Left ventricle myocardium superior (tissue), 1 donor: ENCODE data around the gene C10orf143. TPM values are rescaled to one million over a fixed set of nuclear protein-coding genes. Genes with fewer than 3 reads are reported as not detected.
"Not testable (repeated sequence)": the region's sequence is repeated elsewhere in the genome, so short reads cannot be mapped to it uniquely, and the experiment has no call there.

Experiments
- ATAC-seq: fragments of 200-7000 bp; cut with Tn5 transposase; one replicate; pipeline ENCODE4 v1.9.1; 2020; ENCODE audit warnings: mild to moderate bottlenecking, moderate library complexity
- DNase-seq: peaks from one replicate; pipeline ENCODE4 v3.0.0-alpha.2; 2020
- intact Hi-C: fragments of 100-400 bp; cut with micrococcal nuclease; formaldehyde crosslinking; loops from one replicate; pipeline ENCODE4 v1.11.0; 2022
- total RNA-seq: library from RNA; stranded (reverse); fragmentation: NEBNext Ultra II Directional; extraction: Animal tissue kit (Norgen Biotek cat#: 25700); gene quantifications from one replicate; pipeline ENCODE4 v1.2.1, GENCODE V29; 2021
- donor health status: DM: no; HTN: yes; CAD: no; lungs with severe emphysema.

C10orf143 gene
- total RNA-seq, 1 donor from 2014 or later = 1.3 TPM

DNA sequence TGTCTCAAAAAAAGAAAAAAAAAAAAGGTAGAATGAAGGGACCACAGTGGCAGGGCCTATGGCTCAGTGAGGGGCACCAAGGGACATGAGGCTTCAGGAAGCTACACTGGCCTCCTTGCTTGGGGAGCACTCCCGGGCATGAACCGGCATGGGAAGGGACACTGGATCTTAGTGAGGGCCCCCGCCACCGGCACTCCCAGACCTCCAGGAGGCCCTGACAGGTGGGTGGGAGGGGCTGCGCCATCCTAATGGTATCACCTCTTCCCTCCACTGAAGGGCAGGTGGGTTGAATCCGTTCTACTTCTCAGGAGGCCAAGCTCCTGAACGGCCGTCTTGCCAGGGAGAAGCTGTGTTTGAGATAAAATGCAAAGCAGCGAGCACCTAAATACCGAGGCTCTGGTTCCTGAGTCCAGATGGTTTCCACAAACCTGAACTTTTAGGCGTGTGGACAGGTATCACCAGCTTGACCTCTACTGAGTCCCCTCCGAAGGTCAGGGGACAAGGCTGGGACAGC lies 69.8 kb downstream of the C10orf143 start:
- ATAC-seq (no peak), DNase-seq (no peak)
- intact Hi-C loops = no loop called here

DNA sequence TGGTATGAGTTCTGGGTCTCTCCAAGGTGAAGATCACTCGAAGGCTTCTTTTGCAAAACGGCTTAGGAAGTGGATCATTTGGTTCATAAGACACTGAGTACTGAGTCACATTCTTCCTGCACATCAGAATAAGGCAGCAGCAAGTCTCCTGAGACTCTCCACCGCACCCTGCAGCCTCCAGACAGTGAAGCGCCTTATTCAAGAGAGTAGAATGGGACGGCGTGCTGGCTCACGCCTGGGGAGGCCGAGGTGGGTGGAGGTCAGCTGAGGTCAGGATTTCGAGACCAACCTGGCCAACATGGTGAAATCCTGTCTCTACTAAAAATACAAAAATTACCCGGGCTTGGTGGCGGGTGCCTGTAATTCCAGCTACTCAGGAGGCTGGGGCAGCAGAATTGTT lies 70.3 kb downstream of the C10orf143 start:
- no peak for ATAC-seq
- intact Hi-C loops = no loop called here
- no peak for DNase-seq

DNA sequence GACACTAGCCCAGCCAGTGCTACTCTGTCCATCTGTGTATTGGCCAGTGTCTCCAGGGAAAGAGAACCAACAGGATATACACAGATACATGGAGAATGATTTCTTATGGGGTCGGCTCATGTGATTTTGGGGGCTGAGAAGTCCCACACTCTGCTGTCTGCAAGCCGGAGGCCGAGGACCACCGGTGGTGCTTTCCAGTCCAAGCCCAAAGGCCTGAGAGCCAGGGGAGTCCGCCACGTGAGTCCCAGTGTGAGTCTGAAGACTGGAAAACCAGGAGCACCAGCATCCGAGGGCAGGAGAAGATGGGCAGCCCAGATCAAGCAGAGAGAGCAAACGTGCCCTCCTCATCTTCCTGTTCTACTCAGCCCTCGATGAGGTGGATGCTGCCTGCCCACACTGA lies 71.5 kb downstream of the C10orf143 start:
- DNase-seq (no peak), ATAC-seq (no peak)
- intact Hi-C loops = no loop called here

DNA sequence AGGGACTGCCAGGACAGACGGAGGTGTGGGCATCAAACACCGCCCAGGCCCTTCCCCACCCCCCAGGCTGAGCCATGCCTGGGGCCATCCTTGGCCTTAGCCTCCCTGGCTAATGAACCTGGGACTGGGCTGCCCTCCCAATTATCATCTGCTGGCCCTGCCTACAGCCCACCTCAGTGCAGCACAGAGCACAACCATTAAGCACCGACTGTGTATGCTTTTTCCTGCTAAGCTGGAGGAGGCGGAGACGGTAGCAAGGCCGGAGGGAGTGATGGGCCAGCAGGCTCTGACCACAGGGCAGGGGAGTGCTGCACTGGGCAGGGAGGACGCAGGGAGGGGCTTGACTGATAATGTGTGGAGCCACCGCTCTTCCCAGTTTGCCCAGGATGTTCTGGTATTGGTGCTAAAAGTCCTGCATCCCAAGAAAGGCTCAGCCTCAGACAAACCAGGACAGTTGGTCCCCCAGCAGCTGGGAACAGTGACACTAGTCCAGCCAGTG lies 72.0 kb downstream of the C10orf143 start:
- DNase-seq (no peak), ATAC-seq (no peak)
- intact Hi-C loops = no loop called here

DNA sequence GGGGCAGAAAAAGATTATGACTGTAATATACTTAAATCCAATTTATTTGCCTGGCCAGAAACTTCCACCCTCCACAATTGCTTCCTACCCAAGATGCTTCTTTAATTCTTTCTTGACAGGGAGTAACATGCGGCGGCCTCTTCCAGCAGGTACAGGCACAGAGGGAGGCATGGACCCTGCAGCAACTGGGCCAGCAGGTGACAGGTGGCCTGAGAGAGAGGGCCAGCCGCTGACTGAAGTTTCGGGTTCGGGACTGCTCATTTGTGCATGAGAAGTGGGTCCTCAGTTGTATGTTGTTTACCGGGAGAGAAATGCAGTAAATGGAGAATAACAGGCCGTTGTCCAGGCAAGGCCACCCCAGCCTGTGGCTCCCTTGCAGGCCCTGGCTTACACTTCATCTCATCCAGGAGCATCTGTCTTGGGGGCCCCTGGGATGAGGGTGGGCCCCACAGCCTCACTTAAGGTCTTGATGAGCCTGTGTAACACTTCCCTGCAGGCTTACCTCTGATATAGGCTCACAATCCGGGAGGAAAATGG lies 72.5 kb downstream of the C10orf143 start:
- intact Hi-C loops = no loop called here
- no peak for ATAC-seq

DNA sequence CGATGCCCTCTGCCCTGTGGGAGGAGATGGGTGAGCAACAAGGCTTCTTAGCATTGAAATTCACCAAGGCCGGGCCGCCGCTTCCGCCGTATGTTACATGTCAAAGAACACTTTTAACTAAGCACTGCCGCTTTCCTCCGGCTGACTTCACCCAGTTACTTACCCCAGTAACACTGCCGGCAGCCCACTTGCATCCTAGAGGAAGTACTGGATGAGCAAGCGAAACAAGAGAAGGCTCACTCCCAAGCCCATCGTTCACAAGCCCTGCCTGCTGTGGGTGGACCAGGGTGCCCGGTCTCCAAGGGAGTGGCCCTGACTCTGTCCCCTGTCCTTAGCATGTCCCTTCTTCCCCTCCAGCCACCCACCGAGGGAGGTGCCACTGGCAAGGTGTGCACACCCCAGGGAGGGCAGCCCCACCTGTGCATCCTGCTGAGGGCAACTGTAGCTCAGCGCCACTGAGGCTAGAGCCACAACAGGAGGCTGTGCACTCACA lies 73.4 kb downstream of the C10orf143 start:
- intact Hi-C loops = no loop called here
- ATAC-seq (no peak), DNase-seq (no peak)

More for the DNA sequence above, 72.5 kb downstream of the C10orf143 start:
- DNase-seq = no peak

DNA sequence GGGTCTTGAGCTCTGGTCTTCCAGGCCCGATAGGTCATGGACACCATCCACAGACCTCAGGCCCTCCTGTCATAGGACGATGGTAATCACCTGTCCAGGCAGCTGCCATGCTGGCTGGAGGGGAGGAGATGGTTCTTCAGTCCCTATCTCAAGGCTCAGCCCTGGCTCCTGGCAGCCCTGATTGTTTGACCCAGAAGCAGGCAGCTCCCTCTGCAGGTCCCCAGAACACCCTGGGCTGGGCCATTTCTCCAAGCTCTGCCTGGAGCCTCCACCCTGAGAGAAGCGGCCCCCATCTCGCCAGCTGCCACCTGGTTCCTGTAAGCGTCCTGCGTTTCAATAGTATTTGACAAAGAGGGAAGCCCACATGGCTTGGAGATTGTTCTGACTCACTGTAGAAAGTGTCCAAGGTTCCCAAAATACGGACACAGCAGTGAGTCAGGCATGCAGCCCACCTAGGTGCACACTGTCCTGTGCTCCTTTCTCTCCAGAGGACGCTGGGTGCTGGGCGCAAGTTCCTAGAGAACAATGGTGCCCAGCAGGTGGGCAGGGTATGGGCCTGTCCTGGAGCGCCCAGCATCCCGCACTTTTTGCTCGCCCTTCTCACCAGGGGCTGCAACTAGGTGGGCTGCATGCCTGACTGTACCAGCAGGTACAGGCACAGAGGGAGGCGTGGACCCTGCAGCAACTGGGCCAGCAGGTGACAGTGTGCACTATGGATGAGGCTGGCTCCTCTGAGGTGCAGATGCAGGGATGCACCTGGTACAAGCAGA lies 74.1 kb downstream of the C10orf143 start:
- ATAC-seq = no peak
- intact Hi-C loops = no loop called here
- DNase-seq = no peak

DNA sequence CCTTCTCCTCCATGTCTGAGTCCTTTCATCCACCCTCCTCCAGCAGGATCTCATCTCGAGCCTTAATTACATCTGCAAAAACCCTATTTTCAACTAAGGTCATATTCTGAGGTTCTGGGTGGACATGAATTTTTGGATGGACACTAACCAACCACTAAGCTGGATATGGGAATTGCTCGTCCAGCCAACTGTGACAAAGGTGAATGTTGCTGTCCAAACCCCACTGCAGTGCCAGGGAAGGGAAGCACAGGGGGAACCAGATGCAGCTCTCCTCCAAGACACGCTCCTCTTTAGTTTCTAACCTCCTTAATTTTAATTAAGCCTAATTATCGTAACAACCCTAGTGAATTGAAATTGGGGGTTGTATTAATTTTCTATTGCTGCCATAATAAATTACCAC lies 81.4 kb downstream of the C10orf143 start:
- intact Hi-C loops = no loop called here
- ATAC-seq (no peak), DNase-seq (no peak)

DNA sequence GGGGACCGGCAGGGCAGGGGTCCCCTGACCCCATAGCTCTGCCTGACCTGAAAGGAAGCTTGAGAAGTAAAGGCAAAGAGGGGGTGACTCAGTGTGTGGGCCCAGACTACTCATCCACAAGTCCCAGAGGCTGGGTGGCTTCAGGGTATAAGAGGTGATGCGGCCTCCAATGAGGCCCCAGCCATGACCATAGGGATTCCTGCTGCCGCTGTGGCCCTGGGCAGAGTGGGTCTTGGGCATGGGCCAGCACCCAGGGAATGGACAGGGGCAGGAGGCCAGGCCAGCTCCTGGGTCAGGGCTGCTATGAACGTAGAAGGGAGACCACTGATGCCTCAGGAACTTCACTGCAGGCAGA lies 82.2 kb downstream of the C10orf143 start:
- ATAC-seq = no peak
- intact Hi-C loops = no loop called here
- DNase-seq = no peak

DNA sequence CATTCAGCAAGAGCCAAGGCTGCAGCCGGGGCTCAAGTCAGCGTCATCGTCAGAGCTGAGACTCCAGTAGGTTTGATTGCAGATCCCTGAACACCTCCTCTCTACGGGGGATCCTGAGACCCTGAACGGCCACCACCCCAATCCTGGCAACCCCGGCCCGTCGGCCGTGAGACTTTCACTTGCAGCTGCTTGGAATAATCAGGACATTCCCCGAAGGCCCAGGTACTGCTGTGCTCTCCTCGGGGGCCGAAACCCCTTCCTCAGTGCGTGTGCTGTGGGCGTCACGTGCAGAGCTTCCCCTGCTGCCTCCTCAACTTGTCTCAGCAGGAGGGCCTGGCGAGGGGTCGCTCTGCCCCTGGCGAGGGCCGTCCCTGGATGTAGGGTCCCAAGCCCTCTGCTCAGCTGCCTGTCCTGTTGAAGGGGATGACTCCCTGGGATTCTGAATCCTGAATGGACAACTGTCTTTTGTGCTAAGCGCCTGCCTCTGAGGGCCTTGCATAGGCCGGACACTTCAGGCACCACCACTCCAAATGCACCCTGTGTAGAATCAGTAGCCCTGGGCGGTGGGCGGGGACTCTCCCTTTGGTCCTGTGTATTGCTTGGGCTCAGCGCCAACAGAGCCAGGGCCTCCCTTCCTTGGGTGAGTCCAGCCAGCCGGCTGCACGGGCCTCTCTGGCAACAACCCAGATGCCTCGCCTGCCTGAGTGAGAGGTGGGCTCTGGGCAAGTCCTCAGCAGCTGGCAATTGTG lies 82.7 kb downstream of the C10orf143 start:
- intact Hi-C loops = no loop called here
- DNase-seq (no peak), ATAC-seq (no peak)

DNA sequence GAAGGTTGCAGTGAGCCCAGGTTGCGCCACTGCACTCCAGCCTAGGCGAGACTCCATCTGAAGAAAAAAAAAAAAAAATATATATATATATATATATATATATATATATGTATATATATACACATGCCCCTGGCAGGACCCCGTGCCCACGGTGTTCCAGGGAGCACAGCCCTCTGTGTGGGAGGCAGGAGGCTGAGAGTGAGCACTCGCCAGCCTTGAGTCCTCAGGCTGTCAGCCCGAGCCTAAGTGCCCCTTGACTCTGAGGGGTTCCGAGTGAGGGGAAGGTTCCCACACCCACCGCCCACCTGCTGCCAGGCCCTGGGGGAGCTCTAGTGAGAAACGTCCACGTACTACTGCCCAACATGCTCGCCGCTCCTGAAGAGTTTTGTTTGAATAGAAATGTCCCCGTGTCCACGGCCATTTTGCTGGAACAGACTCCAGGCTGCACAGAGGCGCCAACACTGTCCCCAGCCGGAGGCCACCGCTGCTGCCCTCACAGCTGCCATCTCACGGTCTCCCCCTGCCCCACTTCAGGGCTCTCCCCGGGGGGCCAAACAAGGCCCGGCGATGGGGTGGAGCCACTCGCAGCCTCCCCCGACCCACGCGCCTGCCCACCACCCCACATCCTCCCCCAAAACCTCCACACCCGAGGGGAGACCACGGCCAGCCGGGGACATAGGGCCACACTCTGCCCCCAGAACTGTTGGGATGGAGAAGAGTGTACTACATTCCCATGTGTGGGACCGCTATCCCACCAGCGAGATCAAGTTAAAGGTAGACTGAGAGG lies 83.8 kb downstream of the C10orf143 start:
- intact Hi-C loops = no loop called here
- DNase-seq (no peak), ATAC-seq (no peak)

DNA sequence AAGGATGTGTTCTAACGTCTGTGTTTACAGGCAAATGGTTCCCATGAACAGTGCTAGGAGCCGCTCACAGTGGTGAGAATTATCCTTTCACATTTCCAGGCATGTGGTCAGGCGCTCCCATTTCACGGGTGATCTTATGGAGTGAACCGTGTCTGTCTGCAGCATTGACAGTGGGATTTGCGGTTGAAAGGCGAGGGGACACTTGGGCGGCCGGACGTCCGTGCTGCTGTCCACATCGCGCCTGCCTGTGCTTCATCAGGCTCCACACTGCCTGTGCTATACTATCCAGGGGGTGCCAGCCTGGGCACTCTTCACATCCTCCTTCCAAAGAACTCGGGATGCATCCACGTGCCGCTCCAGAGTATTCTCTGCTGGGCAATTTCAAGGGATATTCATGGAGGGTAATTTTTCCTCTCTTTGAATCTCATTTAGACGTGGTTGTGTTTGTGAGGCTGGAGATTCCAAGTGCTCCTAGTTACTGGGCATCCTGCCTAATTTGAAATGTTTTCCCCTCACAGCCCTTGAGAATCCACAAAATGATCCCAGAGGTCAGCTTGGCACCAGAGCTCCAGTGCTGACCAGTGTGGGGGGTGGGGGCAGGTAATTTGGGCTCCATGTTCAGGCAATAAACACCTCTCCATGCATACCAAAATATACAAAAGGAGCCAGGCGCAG lies 84.7 kb downstream of the C10orf143 start:
- intact Hi-C loops = no loop called here
- DNase-seq = no peak
- ATAC-seq = no peak

DNA sequence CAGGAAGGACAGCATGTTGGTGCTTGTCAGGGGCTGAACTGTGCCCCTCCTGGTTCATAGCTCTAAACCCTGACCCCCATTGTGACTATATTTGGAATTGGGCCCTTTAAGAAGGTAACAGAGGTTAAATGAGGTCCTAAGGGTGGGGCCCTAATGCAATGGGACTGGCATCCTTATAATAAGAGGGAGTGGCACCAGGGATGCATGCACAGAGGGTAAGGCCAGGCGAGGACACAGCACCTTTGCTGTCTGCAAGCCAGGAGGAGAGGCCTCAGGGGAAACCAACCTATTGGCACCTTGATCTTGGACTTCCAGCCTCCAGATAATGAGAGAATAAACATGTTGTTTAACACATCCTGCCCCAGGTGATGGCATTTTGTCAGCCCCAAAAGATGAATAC lies 85.3 kb downstream of the C10orf143 start:
- intact Hi-C loops = no loop called here
- ATAC-seq = no peak
- DNase-seq = no peak

DNA sequence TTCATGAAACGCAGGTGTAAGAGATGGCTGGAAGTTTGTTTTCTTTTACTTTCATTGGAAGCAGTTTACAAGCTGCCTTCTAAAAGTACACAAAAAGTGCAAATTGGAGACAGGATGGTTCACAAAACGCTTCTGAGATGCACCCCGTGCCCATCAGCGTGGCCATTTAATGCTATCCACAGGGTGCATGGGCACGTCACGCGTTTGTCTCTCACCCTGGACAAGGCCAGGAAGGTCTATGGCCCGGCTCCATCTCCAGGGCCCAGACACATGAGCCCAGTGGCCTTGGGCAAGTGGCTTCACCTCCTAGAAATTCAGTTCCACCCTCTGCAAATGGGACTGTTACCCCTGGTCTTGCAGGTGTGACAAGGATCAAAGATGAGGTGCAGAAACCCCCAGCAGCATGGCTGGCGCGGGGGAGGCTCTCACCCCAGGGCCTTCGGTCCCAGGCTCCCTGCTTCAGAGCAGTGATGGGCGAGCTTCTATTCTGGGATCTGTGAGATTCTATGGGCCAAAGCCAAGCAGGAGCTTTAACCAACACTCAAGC lies 85.8 kb downstream of the C10orf143 start:
- ATAC-seq = no peak
- no peak for DNase-seq
- intact Hi-C loops = no loop called here

DNA sequence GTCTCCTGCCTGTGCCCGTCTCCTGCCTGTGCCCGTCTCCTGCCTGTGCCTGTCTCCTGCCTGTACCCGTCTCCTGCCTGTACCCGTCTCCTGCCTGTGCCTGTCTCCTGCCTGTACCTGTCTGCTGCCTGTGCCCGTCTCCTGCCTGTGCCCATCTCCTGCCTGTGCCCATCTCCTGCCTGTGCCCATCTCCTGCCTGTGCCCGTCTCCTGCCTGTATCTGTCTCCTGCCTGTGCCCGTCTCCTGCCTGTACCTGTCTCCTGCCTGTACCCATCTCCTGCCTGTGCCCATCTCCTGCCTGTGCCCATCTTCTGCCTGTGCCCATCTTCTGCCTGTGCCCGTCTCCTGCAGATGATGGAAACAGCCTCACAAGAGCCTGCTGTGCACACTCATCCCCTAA lies 86.3 kb downstream of the C10orf143 start:
- DNase-seq, intact Hi-C loops, ATAC-seq: not testable (repeated sequence)

DNA sequence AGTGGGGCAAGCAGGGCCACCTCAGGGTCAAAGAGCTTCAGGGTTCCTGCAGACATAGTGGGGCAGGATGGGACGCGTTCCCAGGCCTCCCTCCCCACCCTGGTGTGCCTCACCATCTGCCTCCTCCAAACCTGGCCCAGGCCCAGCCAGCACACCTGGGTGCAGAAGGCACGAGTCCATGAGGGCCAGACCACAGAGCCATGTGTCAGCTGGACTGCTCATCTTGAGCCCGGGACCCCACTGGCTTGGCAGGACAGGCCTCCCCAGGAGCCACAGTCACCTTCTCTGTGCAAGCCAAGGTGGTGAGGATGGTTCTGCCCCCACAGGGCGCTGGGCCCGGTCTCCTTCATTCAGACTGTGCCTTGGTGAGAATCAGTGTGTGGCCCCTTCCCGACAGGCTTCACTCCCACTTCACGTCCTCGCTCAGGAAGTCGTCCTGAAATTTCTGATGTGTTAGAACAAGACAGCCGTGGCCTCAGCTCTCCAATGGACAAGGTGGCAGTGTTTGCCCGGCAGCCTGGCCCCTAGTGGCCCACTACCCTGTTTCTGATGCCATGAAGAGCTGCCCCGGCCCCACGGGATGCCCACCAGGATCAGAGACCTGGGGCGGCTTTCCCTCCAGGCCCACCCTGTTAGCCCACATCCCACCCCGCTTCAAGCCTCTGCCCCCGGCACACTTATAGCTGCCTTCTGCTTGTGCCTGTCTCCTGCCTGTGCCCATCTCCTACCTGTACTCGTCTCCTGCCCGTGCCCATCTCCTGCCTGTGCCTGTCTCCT lies 87.0 kb downstream of the C10orf143 start:
- DNase-seq (no peak), ATAC-seq (no peak)
- intact Hi-C loops = no loop called here

DNA sequence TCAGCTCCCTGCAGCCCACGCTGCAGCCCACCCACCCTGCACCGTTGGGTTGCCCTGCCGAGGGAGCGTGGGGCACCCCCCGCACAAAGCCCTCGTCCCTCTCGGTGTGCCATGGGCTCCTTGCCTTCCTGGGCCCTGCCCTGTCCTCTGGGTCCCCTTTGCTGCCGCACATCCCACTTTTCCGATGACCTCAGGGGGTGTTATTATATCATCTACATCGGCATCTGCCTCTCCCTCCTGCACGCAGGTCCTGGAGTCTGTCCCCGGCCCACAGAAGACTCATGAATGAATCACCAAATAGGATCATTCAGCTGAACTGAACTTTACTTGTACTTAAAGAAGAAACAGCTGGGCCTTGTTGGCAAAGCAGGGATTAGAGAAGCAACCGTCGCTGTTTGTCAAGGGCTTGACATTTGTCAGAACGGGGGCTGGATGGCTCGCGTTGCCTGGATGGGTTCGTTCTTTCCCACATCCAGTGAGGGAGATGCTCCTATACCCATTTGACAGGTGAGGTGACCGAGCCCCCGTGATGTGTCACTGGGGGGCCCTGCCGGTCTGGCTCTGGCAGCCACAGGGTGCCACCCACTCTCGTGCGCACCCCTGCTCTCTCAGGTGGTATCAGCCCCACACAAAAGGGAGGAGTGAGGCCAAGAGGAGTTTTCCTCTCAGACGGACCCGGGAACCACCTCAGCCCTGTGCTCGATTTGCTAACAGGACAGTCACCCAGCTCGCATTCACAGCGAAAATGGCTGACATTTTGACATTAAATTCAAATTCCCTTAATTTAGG lies 87.9 kb downstream of the C10orf143 start:
- intact Hi-C loops = no loop called here
- peak; percentile 34 for ATAC-seq
- DNase-seq = no peak
